ENCODE data around the gene ARHGAP29.

ARHGAP29 gene

DNA sequence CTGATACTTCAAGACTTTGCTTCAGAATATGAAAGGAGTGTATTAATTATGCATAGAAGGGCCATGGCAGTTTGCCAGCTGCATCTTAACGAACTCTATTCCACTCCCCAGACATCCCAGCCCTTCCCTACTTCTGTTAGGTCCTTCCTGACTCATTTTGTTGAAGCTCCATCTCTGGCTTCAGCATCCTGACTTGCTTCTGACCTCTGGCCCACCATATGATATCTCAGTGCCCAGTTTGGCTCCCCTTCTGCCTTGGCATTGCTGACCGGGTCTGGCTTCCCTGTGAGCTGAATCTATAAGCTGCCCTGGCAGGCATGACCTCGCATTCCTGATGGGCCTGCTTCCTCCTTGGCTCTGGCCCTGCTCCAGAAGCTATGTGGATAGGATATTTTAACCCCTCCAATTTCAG lies 27.6 kb upstream of the ARHGAP29 start:
- DNase-seq (ENCODE audit: low read depth in 2 of 2) = no peak

DNA sequence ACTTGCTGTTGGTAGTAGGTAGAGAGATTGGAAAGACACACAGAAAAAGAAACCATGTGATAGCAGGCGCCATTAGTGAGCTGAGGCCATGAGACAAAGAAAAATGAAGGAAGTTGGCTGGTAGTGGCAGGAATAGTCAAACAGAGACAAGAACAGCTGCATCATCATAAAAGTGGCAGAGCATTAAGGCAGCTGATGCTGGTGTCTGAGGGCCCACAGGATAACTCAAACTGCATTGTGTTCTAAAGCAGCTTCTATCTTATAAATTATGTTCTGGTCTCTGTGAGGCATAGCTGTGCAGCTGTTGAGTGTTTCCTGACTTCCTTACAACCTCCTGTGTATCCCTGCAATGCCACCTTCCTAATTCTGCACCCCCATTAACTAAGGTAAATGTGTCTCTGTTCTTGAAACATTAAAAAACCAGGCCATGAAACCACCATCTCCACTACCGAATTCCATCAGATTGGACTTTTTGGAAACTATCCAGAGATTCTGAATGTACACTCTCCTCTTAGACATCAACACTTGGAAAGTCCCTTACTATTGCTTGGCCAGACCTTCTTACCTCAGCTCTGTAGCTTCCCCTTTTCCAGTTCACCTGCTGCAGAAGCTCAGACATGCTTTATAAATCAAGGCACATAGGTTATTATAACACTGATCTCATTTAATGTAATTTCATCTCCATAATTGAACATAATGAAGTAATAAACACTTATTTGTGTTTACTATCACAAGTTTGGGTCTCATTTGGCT lies 23.4 kb upstream of the ARHGAP29 start:
- DNase-seq (ENCODE audit: low read depth in 2 of 2) = no peak

DNA sequence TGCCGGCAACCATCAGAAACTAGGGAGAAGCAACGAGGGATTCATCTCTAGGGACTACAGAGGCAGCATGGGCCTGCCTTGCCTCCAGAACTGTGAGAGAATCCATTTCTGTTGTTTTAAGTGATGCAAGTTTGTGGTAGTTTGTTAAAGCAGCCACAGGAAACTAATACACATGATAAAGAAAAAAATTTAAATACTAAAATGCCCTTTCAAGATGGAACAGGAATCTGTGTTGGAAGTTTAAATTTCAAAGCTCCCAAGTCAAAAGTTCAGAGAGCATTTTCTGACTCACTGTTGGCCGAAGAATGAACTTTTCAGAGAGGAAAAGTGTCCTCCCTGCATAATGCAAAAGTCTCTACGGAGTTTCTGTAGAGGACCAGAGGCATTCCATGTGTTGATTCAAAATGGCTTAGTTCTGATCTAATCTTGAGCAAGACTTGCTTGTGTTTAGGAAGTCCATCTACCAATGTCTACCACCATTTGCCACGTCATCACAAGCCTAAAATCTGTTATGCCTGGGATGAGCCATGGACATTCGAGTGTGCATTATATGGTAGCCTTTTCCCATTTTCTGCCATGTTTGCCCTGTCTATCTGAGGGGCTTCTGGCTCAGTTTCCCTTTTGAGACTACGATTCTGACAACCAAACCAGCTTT lies 22.4 kb upstream of the ARHGAP29 start:
- no peak for DNase-seq (ENCODE audit: low read depth in 2 of 2)

DNA sequence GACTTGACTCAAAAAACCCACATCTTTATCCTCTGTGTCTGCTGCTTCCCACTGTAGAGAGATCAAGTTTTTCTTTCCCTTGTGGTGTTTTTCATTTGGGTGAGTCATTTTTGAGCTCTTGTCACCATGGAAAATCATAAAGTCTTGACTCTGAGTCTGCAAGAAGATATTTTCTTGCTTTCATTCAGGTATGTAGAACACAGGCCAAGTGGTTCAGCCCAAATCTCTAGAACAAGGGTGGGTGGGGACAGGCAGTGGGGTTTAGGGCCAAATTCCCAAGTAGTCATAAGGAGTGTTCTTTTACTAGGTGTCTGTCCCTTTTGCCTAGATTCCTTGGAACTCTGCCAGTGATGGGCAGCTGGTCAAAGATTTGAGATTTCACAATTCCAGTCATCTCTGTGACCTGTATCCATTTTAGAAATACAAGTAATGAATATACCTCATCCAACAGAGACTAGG lies 21.5 kb upstream of the ARHGAP29 start:
- DNase-seq (ENCODE audit: low read depth in 2 of 2) = no peak

DNA sequence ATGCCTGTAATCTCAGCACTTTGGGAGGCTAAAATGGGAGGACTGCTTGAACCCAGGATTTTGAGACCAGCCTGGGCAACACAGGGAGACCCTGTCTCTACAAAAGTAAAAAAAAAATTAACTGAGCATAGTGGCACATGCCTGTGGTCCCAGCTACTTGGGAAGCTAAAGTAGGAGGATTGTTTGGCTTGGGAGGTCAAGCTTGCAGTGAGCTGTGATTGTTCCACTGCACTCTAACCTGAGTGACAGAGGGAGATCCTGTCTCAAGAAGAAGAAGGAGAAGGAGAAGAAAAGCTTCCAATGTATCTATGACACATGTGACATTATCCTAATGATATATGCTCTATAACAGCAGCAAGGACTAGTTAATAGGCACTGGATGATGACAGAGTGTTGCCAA lies 20.1 kb upstream of the ARHGAP29 start:
- DNase-seq (ENCODE audit: low read depth in 2 of 2) = no peak

DNA sequence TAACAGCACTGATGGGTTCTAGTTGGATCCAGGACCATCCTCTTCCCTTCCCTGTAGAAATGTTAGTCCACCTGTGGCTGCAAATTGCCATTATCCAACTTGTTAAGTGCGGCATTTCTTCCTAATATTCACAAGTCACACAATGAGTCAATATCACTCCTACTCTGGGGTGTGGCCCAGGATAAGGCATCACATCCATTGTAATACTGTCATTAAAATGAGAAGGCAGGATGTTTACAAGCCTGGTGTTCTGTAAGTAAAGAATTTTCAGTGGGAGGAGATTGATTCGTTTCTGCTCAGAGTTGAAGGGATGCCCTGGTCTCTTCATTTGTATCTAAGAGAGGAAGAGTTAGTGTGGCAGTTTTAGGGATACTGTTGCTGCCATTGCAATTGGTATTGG lies 18.1 kb upstream of the ARHGAP29 start:
- DNase-seq (ENCODE audit: low read depth in 2 of 2) = no peak

DNA sequence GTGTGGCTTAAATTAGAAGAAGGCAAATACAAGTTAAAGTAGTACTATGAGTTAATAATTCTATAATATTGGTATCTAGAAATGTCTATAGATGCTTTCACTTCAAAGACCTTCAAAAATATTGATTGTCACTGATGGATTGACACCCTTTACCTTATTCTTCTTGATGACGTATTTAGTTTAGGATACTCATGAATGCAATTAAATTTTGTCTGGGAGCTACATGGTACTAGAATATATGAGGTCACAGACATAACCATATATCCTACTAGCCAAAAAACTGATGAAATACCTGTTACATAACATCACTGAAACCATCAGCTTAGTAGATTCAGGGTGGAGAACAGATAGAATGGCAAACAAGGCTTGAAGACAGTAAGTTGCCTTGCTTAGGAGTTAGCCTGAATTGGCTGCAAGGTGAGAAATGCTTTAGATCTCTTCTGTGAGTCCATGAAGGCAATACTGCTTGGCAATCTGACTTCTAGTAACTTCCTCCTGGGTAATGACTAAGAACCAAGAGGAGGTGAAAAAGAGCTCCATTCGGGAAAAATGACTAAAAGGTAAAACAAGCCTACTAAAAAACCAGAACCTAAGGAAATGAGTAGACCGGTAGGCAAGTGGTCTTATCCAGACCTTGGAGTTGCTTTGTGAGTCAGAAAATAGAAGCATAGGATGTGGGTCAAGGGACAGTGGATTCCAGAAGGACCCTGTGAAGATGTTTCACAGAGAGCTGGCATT lies 16.9 kb upstream of the ARHGAP29 start:
- no peak for DNase-seq (ENCODE audit: low read depth in 2 of 2)

DNA sequence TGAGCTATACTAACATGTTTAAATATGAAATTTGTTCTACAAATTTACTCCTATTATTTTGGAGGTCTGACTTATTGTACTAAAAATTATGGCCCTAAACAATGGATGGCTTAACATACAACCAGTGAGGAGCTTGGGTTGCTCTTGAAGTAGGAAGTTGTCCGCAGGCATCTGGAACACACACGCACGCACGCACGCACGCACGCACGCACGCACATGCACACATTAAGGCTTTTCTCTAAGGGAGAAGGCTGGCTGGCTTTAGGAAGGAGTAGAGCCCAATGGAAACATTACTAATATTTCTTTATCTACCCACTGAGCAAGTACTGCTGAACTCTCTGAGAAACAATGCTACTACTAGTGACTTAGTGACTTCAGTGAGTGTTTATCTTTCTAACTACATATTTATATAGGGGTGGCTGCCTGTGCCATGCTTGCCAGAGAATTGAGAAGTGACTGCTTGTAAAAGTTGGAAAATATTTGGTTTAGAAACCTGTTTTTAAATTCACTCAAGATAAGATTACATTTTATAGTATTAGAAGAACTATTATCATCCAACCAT lies 16.2 kb upstream of the ARHGAP29 start:
- no peak for DNase-seq (ENCODE audit: low read depth in 2 of 2)

DNA sequence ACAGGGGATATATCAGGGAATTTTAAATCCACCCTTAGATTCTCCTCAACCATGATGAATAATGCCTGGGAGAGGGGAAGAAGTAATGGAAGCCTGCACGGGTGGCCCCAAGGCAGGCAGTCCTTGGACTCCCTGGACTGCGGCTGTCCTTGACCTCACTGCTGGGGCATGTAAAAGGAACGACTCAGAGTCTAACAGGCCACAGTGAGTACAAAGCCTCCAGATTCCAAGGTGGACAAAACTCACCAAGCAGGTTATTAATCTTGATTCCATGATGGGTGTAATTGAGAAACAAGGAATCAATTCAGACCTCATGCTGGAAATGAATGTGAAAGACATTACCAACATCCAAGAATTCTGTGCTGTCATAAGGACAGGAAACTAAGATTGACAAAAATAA lies 13.0 kb upstream of the ARHGAP29 start:
- no peak for DNase-seq (ENCODE audit: low read depth in 2 of 2)

DNA sequence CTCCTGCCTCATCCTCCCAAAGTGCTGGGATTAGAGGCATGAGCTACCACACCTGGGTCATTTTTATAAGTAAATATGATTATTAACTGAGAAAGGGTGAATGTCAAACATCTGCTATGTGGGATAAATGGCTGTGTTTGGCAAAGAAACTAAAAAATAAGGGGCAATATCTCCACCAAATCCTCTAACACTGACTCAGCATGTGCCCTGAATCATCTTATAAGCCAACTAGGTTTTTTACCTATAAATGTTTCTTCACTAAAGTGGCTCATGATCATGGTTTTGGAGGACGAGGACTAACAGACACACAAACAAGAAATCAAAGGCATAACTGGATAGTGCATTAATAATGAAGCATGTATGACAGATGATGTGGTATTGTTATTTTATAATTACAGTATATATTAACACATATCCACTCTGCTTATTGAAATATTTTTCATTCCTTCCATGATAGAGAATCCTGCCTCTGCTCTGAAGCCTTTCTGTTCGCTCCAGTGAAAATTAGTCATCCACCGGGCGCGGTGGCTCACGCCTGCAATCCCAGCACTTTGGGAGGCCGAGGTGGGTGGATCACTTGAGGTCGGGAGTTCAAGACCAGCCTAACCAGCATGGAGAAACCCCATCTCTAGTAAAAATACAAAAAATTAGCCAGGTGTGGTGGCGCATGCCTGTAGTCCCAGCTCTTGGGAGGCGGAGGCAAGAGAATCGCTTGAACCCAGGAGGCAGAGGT lies 11.7 kb upstream of the ARHGAP29 start:
- no peak for DNase-seq (ENCODE audit: low read depth in 2 of 2)

DNA sequence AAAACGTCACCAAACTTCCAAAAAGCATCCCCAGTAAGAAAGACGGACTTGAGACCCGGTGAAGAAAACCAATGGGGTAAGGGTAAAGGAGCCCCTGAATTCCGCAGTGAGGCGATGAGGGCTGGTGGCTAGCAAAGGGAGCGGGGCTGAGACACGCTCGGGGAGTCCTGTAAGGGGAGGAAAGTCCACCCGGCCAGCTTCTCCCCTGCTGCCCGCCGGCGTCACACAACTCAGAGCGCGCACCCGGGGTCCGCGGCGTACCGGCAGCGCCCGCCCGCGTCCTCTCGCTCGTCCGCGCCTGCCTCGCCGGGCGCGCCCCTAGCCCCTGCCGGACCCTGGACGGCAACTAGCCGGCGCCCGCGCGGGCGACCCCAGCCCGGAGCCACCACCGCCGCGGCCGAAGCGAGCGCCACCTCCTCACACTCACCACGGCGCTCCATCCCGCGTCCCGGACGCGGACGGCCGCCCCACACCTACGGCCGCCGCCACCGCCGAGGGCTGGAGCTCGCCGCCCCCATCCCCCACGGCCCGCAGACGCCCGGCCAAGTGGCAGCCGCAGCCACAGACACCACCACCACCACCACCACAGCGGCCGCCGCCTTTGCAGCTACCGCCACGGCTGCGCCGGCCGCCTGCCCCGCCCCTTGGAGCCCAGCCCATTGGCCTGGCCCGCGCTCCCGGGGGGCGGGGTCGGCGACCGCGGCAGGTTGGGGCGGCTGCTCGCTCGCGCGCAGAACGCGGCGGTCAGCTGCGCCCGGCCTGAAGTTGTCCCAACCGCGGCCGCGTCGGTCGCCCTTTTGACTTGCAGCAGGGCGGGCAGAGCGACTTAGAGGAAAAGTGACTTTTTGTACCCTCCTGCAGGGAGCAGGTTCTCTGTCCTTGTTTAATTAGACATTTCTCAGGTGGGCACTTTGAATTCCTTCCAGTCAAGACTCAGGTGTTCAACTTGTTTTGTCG lies 10.0 kb upstream of the ARHGAP29 start:
- peak in 1 of 2 donors; percentile 32 for DNase-seq (ENCODE audit: low read depth in 2 of 2)

DNA sequence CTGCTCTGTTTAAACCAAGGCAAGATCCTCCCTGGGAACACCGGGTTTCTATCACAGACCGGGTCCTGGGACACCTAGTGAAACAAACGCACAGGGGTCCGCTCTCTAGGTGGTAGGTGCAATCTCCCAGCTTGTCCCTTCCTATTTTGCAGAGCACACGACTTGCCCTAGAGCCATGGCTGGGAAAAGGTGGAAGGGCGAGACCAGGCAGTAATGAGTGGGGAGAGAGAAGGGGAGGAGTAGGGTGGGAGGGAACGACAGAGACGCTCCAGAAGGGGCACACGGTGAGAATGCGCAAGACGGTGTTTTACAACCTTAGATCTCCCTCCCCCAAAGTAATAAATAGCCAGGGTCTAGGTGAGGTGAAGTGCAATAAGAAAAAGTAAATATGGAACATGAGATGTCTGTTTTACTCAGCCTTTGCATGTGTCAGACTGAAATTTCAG lies 9.3 kb upstream of the ARHGAP29 start:
- no peak for DNase-seq (ENCODE audit: low read depth in 2 of 2)

DNA sequence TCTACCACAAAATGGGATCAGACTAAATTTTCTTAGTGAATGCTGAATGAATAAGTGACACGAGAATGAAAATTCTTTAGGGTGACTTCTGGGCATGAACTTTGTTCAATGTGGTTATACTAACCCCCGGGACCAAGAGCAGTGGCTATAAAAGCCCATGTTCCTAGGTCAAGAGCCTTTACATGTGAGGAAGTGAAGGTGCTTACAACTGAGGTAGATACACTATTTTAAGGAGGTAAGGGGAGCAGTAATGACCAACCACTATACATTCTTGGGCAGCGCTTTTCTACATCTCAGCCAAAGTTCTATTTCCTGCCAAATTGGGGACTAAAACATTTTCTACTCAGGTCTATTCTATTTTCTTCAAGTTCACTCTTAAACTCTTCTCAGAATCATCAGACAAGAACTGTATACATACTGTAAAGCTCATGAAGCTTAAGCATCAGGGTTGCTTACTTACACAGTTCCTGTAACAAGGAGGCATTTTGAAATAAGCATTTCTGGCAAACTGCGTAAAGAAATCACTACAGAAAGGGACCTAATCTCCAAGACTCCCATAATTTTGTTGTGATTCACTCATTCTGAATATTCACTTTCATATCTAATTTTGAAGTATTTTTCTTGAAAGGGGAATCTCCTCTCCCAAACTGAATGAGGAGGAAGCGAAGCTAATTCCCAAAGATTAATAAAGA lies 8.5 kb upstream of the ARHGAP29 start:
- no peak for DNase-seq (ENCODE audit: low read depth in 2 of 2)

DNA sequence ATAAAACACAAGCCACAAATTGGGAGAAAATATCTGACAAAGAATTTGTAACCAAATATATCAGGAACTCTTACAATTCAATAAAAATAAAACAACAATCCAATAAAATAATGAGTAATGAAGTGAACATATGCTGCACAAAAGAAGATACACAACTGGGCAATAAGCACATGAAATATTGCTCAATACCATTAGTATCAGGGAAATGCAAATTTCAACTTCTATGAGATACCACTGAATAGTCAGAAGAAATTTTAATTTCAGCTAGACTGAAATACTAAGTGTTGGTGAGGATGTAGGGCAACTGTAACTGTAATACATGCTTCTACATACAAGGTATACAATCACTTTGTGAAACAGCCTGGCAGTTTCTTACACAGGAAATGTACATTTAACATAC lies 7.4 kb upstream of the ARHGAP29 start:
- DNase-seq (ENCODE audit: low read depth in 2 of 2) = no peak

DNA sequence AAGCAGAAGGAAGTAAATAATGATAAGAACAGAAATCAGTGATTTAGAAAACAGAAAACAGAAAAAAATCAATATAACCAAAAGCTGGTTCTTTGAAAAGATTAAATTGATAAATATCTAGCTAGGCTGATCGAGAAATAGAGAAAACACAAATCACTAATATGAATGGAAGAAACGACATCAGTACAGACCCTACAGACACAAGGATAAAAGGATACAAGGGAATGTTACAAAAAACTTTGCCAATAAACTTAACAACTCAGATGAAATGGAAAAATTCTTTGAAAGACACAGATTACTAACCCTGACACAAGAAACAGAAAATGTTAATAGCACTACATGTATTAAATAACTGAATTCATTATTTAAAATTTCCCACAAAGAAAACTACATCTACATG lies 6.3 kb upstream of the ARHGAP29 start:
- no peak for DNase-seq (ENCODE audit: low read depth in 2 of 2)

DNA sequence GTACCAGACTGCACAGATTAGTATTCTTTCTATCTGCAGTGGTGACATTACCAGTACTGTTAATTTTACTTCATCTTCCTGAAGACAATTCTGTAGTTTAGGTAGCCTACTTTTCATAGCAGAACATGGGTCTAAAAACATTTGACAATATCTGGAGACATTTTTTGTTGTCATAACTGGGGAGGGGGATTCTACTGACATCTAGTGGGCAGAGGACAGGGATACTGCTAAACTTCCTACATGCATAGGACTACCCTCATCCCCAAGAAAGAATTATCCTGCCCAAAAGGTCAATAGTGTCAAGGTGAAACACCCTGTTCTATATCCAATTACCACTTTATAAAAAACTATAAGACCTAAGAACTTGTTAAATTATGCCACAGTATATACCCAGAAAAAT lies 3.4 kb upstream of the ARHGAP29 start:
- no peak for DNase-seq (ENCODE audit: low read depth in 2 of 2)

DNA sequence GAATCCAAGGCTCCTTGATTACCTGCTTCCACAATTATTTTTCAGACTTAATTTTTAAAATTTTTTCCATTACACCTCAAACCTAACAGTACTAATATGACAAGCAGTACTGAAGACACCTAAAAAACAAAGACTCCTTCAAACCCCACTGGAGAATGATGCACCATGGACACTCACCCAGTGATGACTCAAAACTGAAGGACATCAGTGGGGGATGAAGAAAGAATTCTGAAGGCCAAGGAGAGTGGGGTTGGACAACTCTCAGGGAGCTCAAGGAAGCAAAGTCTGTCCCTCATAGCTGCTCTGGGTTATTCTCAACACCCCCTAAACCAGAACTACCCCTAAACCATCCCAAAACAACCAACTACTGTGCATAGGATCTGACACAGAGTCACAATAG lies 2.4 kb upstream of the ARHGAP29 start:
- no peak for DNase-seq (ENCODE audit: low read depth in 2 of 2)

DNA sequence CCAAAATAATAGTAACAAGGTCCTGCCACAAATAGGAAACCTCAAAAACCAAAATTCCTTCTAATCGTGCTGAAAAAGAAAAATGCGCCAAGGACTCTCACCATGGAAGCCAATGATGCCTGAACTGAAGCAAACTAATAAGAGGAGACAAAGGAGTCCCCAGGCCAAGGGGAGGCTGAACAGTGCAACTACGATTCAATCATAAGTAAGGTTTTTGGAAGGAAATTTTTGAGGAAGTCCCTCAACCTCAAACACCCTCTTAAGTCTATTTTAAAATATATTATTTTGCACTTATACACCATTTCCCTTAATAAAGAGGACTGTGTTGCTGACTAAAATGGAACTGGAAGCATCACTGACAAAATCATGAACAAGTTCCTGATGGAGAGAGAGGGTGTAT lies 1.7 kb upstream of the ARHGAP29 start:
- DNase-seq (ENCODE audit: low read depth in 2 of 2) = no peak

DNA sequence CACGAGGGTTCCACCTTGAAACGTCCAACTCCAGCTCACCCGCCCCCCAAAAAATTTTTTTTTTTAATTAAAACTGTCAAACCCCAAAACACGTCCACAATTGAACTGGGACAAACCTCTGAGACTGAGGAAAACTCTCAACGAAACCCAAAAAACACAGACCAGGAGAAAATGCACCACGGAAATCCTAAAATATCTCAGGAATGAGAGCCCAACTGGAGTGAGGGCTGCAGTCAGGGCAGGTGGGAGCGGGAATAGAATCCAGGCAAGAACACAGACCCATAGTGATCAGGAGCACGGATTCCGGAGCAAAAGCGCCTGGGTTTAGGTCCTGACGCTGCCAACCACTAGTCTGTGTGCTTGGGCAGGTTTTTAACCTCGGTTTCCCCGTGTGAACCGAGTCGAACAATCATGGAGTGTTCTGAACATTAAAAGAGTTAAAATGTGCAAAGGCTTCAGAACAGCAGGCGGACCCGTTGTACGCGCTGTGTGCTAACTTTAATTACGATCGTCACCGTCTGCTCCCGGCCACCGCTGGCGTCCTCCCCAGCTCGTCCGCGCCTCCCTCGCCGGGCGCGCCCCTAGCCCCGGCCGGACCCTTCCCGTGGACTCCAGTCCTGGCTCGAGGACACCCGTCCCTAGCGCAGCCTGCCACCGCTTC lies 624 bp downstream of the ARHGAP29 start:
- no peak for DNase-seq (ENCODE audit: low read depth in 2 of 2)
